Caco-2 (cell line): Measurements from ENCODE around the gene CAVIN4. TPM values are rescaled to one million over a fixed set of nuclear protein-coding genes. Genes with fewer than 3 reads are reported as not detected.

Source experiments
- BruUV-seq: library from RNA; stranded (reverse); fragments of 400-500 nt; replicated peaks from 2 replicates; lab custom pipeline; 2021; lab: Mats Ljungman, UMichigan
- CTCF ChIA-PET: fragments of 300-600 bp; sonication (Branson Sonifier 250); formaldehyde crosslinking; loops from one replicate; lab custom pipeline; 2022; ENCODE audit warnings: antibody characterized with exemption; lab: Charles Lee
- POLR2A ChIA-PET: fragments of 300-600 bp; sonication (Branson Sonifier 250); formaldehyde crosslinking; loops from one replicate; lab custom pipeline; 2022; ENCODE audit warnings: antibody characterized with exemption; lab: Charles Lee
- DNase-seq, 2 experiments: peaks; one replicate each; pipeline versions ENCODE4 v3.0.0 to v3.0.0-alpha.2; 2020 to 2022
- H3K27me3 ChIP-seq: replicated peaks from 2 replicates; pipeline ENCODE4 v1.6.0; 2011; ENCODE audit warnings: low read length; ENCODE audit not compliant: control insufficient read depth, insufficient read depth
- H3K36me3 ChIP-seq: 2 replicates; pipeline ENCODE4 v1.5.1; 2011; ENCODE audit warnings: low read length; ENCODE audit not compliant: control insufficient read depth, insufficient read depth
- H3K4me1 ChIP-seq: fragments of 250-450 bp; sonication (Bioruptor Pico); 2 replicates; pipeline ENCODE4 v1.5.1; 2020; ENCODE audit warnings: mild to moderate bottlenecking
- H3K4me3 ChIP-seq: 2 replicates; pipeline ENCODE4 v1.5.1; 2011; ENCODE audit warnings: low read depth, mild to moderate bottlenecking, control low read depth, low read length
- H3K9me3 ChIP-seq: fragments of 250-450 bp; sonication (Bioruptor Pico); 2 replicates; pipeline ENCODE4 v1.5.1; 2020; ENCODE audit warnings: mild to moderate bottlenecking, moderate library complexity
- H3K27ac Mint-ChIP-seq: one replicate; pipeline ENCODE4 v1.8.0; 2022; ENCODE audit warnings: mixed read lengths; ENCODE audit not compliant: unreplicated experiment
- H3K27me3 Mint-ChIP-seq: one replicate; pipeline ENCODE4 v1.8.0; 2022; ENCODE audit warnings: mixed read lengths; ENCODE audit not compliant: insufficient read depth, unreplicated experiment
- H3K36me3 Mint-ChIP-seq: one replicate; pipeline ENCODE4 v1.8.0; 2022; ENCODE audit warnings: mild to moderate bottlenecking, mixed read lengths; ENCODE audit not compliant: insufficient read depth, unreplicated experiment
- H3K4me1 Mint-ChIP-seq: one replicate; pipeline ENCODE4 v1.8.0; 2022; ENCODE audit warnings: low read depth, mixed read lengths; ENCODE audit not compliant: unreplicated experiment
- H3K4me3 Mint-ChIP-seq: one replicate; pipeline ENCODE4 v1.8.0; 2022; ENCODE audit warnings: mild to moderate bottlenecking, moderate library complexity, mixed read lengths; ENCODE audit not compliant: unreplicated experiment
- H3K9me3 Mint-ChIP-seq: one replicate; pipeline ENCODE4 v1.8.0; 2022; ENCODE audit warnings: mixed read lengths; ENCODE audit not compliant: unreplicated experiment
- intact Hi-C: fragments of 100-400 bp; cut with micrococcal nuclease; formaldehyde crosslinking; loops from one replicate; pipeline ENCODE4 v1.10.0; 2022; ENCODE audit not compliant: unreplicated experiment
- total RNA-seq: library from RNA; stranded (reverse); gene quantifications from 2 replicates; pipeline ENCODE4 v1.2.3, GENCODE V29; 2022
- TF ChIP-seq, protein P1 (sequence below), 2 experiments: fragments of 200-600 bp in 1 of 2; IDR thresholded peaks; 1 replicate in 1 of 2; 2 replicates in 1 of 2; pipeline versions ENCODE4 v1.5.1 to v1.8.0; 2011 to 2022; ENCODE audit warnings: antibody characterized with exemption in 1 of 2, control low read depth in 1 of 2, inconsistent platforms in 1 of 2, low read depth in 1 of 2, low read length in 1 of 2, mild to moderate bottlenecking in 1 of 2, moderate library complexity in 1 of 2; ENCODE audit not compliant: insufficient read depth in 1 of 2, severe bottlenecking in 1 of 2, unreplicated experiment in 1 of 2

Gene CAVIN4
- total RNA-seq, 1 experiment from 2014 or later = 1.5 TPM

GRCh38 chr9:100557053-100557452, 20.8 kb upstream of the CAVIN4 start:
- Histone ChIP-seq H3K27me3 (no peaks in the 10 kb centered on the region), H3K36me3 (no peaks in the 10 kb centered on the region), H3K4me1 (no peaks in the 10 kb centered on the region), H3K4me3 (no peak overlapping the region), H3K9me3 (no peaks in the 10 kb centered on the region)
- no TSS peak for BruUV-seq
- TF ChIP-seq, protein P1, sequence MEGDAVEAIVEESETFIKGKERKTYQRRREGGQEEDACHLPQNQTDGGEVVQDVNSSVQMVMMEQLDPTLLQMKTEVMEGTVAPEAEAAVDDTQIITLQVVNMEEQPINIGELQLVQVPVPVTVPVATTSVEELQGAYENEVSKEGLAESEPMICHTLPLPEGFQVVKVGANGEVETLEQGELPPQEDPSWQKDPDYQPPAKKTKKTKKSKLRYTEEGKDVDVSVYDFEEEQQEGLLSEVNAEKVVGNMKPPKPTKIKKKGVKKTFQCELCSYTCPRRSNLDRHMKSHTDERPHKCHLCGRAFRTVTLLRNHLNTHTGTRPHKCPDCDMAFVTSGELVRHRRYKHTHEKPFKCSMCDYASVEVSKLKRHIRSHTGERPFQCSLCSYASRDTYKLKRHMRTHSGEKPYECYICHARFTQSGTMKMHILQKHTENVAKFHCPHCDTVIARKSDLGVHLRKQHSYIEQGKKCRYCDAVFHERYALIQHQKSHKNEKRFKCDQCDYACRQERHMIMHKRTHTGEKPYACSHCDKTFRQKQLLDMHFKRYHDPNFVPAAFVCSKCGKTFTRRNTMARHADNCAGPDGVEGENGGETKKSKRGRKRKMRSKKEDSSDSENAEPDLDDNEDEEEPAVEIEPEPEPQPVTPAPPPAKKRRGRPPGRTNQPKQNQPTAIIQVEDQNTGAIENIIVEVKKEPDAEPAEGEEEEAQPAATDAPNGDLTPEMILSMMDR (IDR thresholded peaks at IDR 0.05; ENCODE audit: insufficient read depth in 1 of 2, low read depth in 1 of 2, low read length in 1 of 2, severe bottlenecking in 1 of 2, unreplicated experiment in 1 of 2) = no peak
- Mint-ChIP-seq H3K4me3 (no peak overlapping the region), H3K27me3 (no peaks in the 10 kb centered on the region), H3K27ac (no peak overlapping the region), H3K36me3 (no peaks in the 10 kb centered on the region), H3K9me3 (no peaks in the 10 kb centered on the region), H3K4me1 (no peaks in the 10 kb centered on the region)
- POLR2A ChIA-PET = no interaction called here
- no peak for DNase-seq
- CTCF ChIA-PET = no interaction called here
- intact Hi-C loops = no loop called here

DNA sequence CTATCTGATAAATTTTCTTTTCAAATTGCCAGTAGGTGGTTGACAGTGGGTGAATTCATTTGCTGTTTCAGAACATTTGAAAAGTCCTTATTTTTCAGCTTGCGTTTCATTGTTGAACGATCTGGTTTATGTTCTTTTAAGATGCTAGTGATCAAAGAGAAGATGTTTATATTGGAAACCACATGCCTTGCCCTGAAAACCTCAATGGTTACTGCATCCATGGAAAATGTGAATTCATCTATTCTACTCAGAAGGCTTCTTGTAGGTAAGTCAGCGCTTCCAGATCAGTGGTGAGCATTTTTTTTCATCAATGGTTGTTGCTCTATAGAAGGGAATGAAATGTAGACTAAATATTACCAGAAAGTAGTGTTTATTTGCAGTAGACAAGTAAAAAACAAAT, 16.6 kb upstream of the CAVIN4 start:
- Mint-ChIP-seq H3K9me3 (no peaks in the 10 kb centered on the region), H3K4me3 (no peak overlapping the region), H3K36me3 (no peaks in the 10 kb centered on the region), H3K27ac (no peak overlapping the region), H3K27me3 (no peaks in the 10 kb centered on the region), H3K4me1 (no peaks in the 10 kb centered on the region)
- no peaks in the 10 kb centered on the region for H3K9me3 ChIP-seq
- no peaks in the 10 kb centered on the region for H3K27me3 ChIP-seq
- intact Hi-C loops = no loop called here
- no TSS peak for BruUV-seq
- no peak for DNase-seq
- no peaks in the 10 kb centered on the region for H3K36me3 ChIP-seq
- TF ChIP-seq, protein P1 (IDR thresholded peaks at IDR 0.05; ENCODE audit: insufficient read depth in 1 of 2, low read depth in 1 of 2, low read length in 1 of 2, severe bottlenecking in 1 of 2, unreplicated experiment in 1 of 2) = no peak
- ChIA-PET CTCF (no interaction called here), POLR2A (no interaction called here)
- H3K4me1 ChIP-seq = no peaks in the 10 kb centered on the region
- no peak overlapping the region for H3K4me3 ChIP-seq

DNA sequence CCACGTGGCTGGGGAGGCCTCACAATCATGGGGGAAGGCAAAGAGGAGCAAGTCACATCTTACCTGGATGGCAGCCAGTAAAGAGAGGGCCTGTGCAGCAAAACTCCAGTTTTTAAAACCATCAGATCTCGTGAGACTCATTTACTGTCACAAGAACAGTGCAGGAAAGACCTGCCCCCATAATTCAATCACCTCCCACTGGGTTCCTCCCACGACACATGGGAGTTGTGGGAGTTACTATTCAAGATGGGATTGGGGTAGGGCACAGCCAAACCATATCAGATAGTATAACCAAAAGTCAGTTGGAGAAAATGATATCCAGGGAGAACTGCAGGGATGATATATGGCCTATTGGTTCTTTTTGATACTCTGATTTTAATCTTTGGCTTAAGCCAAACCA, 10.0 kb upstream of the CAVIN4 start:
- Mint-ChIP-seq H3K4me1 (no peaks in the 10 kb centered on the region), H3K27ac (no peak overlapping the region), H3K9me3 (no peaks in the 10 kb centered on the region), H3K4me3 (no peak overlapping the region), H3K27me3 (no peaks in the 10 kb centered on the region), H3K36me3 (no peaks in the 10 kb centered on the region)
- Histone ChIP-seq H3K27me3 (no peaks in the 10 kb centered on the region), H3K4me1 (no peaks in the 10 kb centered on the region), H3K4me3 (no peak overlapping the region), H3K36me3 (no peaks in the 10 kb centered on the region), H3K9me3 (no peaks in the 10 kb centered on the region)
- ChIA-PET CTCF (no interaction called here), POLR2A (no interaction called here)
- intact Hi-C loops = no loop called here
- TF ChIP-seq, protein P1 (IDR thresholded peaks at IDR 0.05; ENCODE audit: insufficient read depth in 1 of 2, low read depth in 1 of 2, low read length in 1 of 2, severe bottlenecking in 1 of 2, unreplicated experiment in 1 of 2) = no peak
- DNase-seq = no peak
- BruUV-seq = no TSS peak
